DND-41 (cell line): Measurements from ENCODE around the gene KRT34.
"Not testable (repeated sequence)": the region's sequence is repeated elsewhere in the genome, so short reads cannot be mapped to it uniquely, and the experiment has no call there.

ENCODE experiments used
- ATAC-seq: fragments of 200-7000 bp; cut with Tn5 transposase; 3 replicates; pipeline ENCODE4 v1.9.1; 2021; ENCODE audit warnings: low read depth; ENCODE audit not compliant: insufficient read depth
- DNase-seq: peaks from one replicate; pipeline ENCODE4 v3.0.0-alpha.2; 2020
- H2AFZ ChIP-seq: 2 replicates; pipeline ENCODE4 v1.6.0; 2012; ENCODE audit warnings: low read depth, low read length
- H3K27ac ChIP-seq: 2 replicates; pipeline ENCODE4 v1.5.1; 2012; ENCODE audit warnings: low read length, inconsistent platforms
- H3K27me3 ChIP-seq: fragments of 200-600 bp; sonication (generic); 2 replicates; pipeline ENCODE4 v1.6.0; 2012; ENCODE audit warnings: low read length, mild to moderate bottlenecking, inconsistent platforms; ENCODE audit not compliant: insufficient read depth, poor library complexity
- H3K36me3 ChIP-seq: 2 replicates; pipeline ENCODE4 v1.5.1; 2012; ENCODE audit warnings: low read length, inconsistent platforms; ENCODE audit not compliant: insufficient read depth
- H3K4me1 ChIP-seq: 2 replicates; pipeline ENCODE4 v1.5.1; 2012; ENCODE audit warnings: mild to moderate bottlenecking, low read length; ENCODE audit not compliant: insufficient read depth
- H3K4me2 ChIP-seq: 2 replicates; pipeline ENCODE4 v1.6.0; 2012; ENCODE audit warnings: mild to moderate bottlenecking, moderate library complexity, low read length, inconsistent platforms; ENCODE audit not compliant: insufficient read depth
- H3K4me3 ChIP-seq, 2 experiments: fragments of 200-600 bp in 1 of 2; shearing (Covaris generic) in 1 of 2; 2 replicates each; pipeline ENCODE4 v1.5.1; 2012 to 2016; ENCODE audit warnings: inconsistent platforms in 2 of 2, low read length in 2 of 2, mild to moderate bottlenecking in 2 of 2, low read depth in 1 of 2, moderate library complexity in 1 of 2
- H3K79me2 ChIP-seq: 2 replicates; pipeline ENCODE4 v1.6.0; 2012; ENCODE audit warnings: low read length, inconsistent platforms; ENCODE audit not compliant: insufficient read depth
- H3K9ac ChIP-seq: 2 replicates; pipeline ENCODE4 v1.6.0; 2012; ENCODE audit warnings: low read depth, mild to moderate bottlenecking, inconsistent platforms, low read length, moderate library complexity
- H3K9me3 ChIP-seq: 2 replicates; pipeline ENCODE4 v1.5.1; 2012; ENCODE audit warnings: low read length, moderate library complexity, mild to moderate bottlenecking, inconsistent platforms; ENCODE audit not compliant: insufficient read depth, severe bottlenecking
- H4K20me1 ChIP-seq: 2 replicates; pipeline ENCODE4 v1.6.0; 2012; ENCODE audit warnings: low read length; ENCODE audit not compliant: insufficient read depth
- EZH2 ChIP-seq: IDR thresholded peaks from 3 replicates; pipeline ENCODE4 v1.6.1; 2012; ENCODE audit warnings: borderline replicate concordance, low read depth, mild to moderate bottlenecking, moderate library complexity, low read length, inconsistent platforms; ENCODE audit not compliant: severe bottlenecking
- TF ChIP-seq, protein P1 (sequence below): IDR thresholded peaks from 2 replicates; pipeline ENCODE4 v1.5.1; 2012; ENCODE audit warnings: borderline replicate concordance, low read length, moderate library complexity, mild to moderate bottlenecking; ENCODE audit not compliant: poor library complexity, severe bottlenecking; ENCODE audit errors: extremely low read depth

KRT34 gene

DNA sequence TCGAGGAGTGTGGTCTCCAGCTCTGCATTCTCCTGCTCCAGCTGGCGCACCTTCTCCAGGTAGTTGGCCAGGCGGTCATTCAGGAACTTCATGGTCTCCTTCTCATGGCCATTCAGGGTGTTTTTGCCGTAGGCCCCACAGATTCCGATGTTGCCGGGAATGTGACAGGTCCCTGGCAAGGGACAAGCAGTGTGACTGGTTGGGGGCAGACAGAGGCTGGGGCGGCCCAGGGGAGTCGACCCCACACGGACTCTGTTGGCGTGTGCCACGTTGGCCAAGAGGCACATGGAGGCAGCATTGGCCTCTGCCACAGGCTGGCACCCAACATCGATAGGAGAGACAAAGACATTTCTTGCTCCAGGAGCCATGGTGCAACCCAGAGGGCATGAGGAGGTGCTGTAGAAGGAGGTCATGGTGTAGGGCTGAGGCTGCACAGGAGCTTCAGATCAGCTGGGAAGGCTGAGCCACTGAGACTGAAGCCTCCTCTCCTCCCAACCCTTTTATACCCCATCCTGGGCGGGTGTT, 42.1 kb upstream of the KRT34 start, which contains the start of gene KRT37:
Gene KRT37, minus strand, starts transcription at position 475 of the 525 bp plus-strand sequence. Its CDS starts 62 bp downstream, at position 413.
- TF ChIP-seq, protein P1, sequence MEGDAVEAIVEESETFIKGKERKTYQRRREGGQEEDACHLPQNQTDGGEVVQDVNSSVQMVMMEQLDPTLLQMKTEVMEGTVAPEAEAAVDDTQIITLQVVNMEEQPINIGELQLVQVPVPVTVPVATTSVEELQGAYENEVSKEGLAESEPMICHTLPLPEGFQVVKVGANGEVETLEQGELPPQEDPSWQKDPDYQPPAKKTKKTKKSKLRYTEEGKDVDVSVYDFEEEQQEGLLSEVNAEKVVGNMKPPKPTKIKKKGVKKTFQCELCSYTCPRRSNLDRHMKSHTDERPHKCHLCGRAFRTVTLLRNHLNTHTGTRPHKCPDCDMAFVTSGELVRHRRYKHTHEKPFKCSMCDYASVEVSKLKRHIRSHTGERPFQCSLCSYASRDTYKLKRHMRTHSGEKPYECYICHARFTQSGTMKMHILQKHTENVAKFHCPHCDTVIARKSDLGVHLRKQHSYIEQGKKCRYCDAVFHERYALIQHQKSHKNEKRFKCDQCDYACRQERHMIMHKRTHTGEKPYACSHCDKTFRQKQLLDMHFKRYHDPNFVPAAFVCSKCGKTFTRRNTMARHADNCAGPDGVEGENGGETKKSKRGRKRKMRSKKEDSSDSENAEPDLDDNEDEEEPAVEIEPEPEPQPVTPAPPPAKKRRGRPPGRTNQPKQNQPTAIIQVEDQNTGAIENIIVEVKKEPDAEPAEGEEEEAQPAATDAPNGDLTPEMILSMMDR: no peak
- no peak for TF ChIP-seq EZH2
- Histone ChIP-seq H3K27ac (no peak within 1 kb of the TSS), H3K4me3 (no peak within 1 kb of the TSS), H3K27me3 (peaks cover 11% of the 10 kb centered on the region), H3K4me2 (no peak within 1 kb of the TSS), H2AFZ (no peak within 1 kb of the TSS), H3K4me1 (no peaks in the 10 kb centered on the region), H4K20me1 (no peaks in the 10 kb centered on the region; the same call in 1 of the 2 replicates), H3K79me2 (no peaks in the 10 kb centered on the region), H3K9me3 (no peaks in the 10 kb centered on the region), H3K36me3 (no peaks in the 10 kb centered on the region), H3K9ac (no peak within 1 kb of the TSS)
- DNase-seq (no peak), ATAC-seq (no peak)

DNA sequence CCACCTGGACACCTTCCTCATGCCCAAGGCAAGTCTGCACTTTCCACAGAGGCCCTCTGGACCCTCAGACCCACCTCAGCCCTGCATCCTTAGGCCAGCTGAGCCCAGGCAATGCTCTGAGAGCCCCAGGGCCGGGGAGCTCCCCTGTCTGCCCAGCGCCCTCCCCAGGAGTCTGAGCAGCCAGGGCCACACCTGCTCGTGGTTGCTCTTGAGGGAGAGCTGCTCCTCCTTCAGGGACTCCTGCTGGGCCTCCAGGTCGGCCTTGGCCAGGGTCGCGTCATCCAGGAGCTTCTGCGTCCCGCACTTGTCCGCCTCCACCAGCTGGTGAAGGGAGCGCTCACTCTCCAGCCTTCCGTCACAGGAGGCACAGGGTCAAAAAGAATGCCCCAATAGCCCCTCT, 40.5 kb upstream of the KRT34 start:
- not testable (repeated sequence) for H3K27ac ChIP-seq, H3K9ac ChIP-seq, H2AFZ ChIP-seq, H3K4me3 ChIP-seq, ATAC-seq, H3K36me3 ChIP-seq, H3K4me2 ChIP-seq, DNase-seq, H4K20me1 ChIP-seq, H3K9me3 ChIP-seq, H3K79me2 ChIP-seq, H3K27me3 ChIP-seq, H3K4me1 ChIP-seq

DNA sequence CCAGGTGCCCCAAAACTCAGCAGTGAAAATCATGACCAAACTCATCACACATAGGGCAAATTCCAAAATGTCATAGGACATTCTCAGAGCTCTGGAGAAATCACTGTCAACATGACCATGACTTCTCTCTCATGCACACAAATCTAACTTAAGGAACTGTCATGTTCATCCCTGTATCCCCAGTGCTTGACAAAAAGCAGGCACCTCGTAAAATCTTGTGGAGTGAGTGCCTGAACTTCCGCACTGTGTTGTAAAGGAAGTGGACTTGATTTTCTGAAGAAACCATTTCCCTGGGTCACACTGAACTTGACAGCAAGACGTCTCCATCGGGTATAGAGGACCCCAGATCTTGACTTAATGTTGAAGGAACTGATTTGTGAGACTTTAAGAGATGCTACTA, 39.5 kb upstream of the KRT34 start:
- Histone ChIP-seq H3K4me3 (no peak overlapping the region), H3K27ac (no peak overlapping the region), H3K9ac (no peak overlapping the region), H3K4me1 (no peaks in the 10 kb centered on the region), H3K27me3 (peaks cover 8% of the 10 kb centered on the region), H4K20me1 (no peaks in the 10 kb centered on the region; the same call in 1 of the 2 replicates), H3K9me3 (no peaks in the 10 kb centered on the region), H2AFZ (no peak overlapping the region), H3K36me3 (no peaks in the 10 kb centered on the region), H3K79me2 (no peaks in the 10 kb centered on the region), H3K4me2 (no peak overlapping the region)
- no peak for TF ChIP-seq EZH2
- TF ChIP-seq, protein P1: no peak
- DNase-seq (no peak), ATAC-seq (no peak)

DNA sequence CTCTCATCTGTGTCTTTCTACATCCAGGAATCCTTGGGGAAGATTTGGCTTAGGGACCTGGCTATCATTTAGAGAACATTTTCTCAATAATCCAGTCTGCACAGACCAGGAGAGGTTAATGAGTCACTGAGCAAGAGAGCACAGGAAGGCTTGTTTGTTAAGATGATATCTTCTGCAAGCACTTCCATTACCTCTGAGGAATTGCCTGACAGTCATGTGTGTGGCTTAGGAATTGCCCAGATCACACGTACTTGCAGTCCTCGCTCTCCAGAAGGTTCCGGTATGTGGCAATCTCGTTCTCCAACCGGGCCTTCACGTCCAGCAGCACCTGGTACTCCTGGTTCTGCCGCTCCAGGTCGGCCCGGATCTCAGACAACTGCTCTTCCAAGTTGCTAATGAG, 39.0 kb upstream of the KRT34 start:
- H3K4me2 ChIP-seq: no peak overlapping the region
- DNase-seq (no peak), ATAC-seq (no peak)

More for the DNA sequence above, 39.0 kb upstream of the KRT34 start:
- Histone ChIP-seq H3K27me3 (peaks cover 8% of the 10 kb centered on the region), H3K4me3 (no peak overlapping the region), H3K79me2 (no peaks in the 10 kb centered on the region), H3K27ac (no peak overlapping the region), H2AFZ (no peak overlapping the region), H3K4me1 (no peaks in the 10 kb centered on the region), H3K36me3 (no peaks in the 10 kb centered on the region), H4K20me1 (no peaks in the 10 kb centered on the region; the same call in 1 of the 2 replicates), H3K9me3 (no peaks in the 10 kb centered on the region), H3K9ac (no peak overlapping the region)
- TF ChIP-seq EZH2: no peak
- TF ChIP-seq, protein P1: no peak
